Fibroblast of villous mesenchyme (primary cell): ENCODE data around the gene KMT5B. TPM values are rescaled to one million over a fixed set of nuclear protein-coding genes. Genes with fewer than 3 reads are reported as not detected.

Experiments
- DNase-seq: peaks from one replicate; pipeline ENCODE4 v3.0.0-alpha.2; 2010; ENCODE audit warnings: low read depth
- H3K4me3 ChIP-seq: 2 replicates; pipeline ENCODE4 v1.5.1; 2011; ENCODE audit warnings: low read depth, mild to moderate bottlenecking, low read length
- CTCF ChIP-seq: IDR thresholded peaks from 2 replicates; pipeline ENCODE4 v1.5.1; 2012; ENCODE audit warnings: low read depth, mild to moderate bottlenecking, low read length; ENCODE audit not compliant: insufficient read depth
- total RNA-seq: library from RNA; depleted of rRNA; stranded (reverse); fragments of >200 nt; gene quantifications from 2 replicates; pipeline ENCODE4 v1.2.3, GENCODE V29; 2012

The KMT5B gene
- total RNA-seq, 1 donor = 29.4 TPM

- peak within 1 kb of the TSS; percentile 82 for H3K4me3 ChIP-seq
- no peak for TF ChIP-seq CTCF
- peak; percentile 93 for DNase-seq
Observed at GRCh38 chr11:68121067-68121899, 91.8 kb downstream of the KMT5B start, which contains the start of gene CHKA. Gene CHKA, minus strand, starts transcription at chr11:68121388. Its CDS starts 211 bp downstream, at chr11:68121177.

- peak overlapping the region; percentile 82 for H3K4me3 ChIP-seq
- DNase-seq = peak; percentile 49
- TF ChIP-seq CTCF = no peak
Observed at GRCh38 chr11:68120273-68121066, 92.6 kb downstream of the KMT5B start.

- no peak for TF ChIP-seq CTCF
- DNase-seq = peak; percentile 66
- peak overlapping the region; percentile 22 for H3K4me3 ChIP-seq
Observed at GRCh38 chr11:68118706-68119448, 94.2 kb downstream of the KMT5B start.

- DNase-seq = no peak
- peak overlapping the region; percentile 3 for H3K4me3 ChIP-seq
- TF ChIP-seq CTCF = no peak
Observed at GRCh38 chr11:68117853-68118470, 95.1 kb downstream of the KMT5B start.

- no peak for TF ChIP-seq CTCF
- H3K4me3 ChIP-seq = no peak overlapping the region
- DNase-seq = no peak
Observed at GRCh38 chr11:68116974-68117373, 96.1 kb downstream of the KMT5B start.

- no peak overlapping the region for H3K4me3 ChIP-seq
- no peak for DNase-seq
- TF ChIP-seq CTCF = no peak
Observed at GRCh38 chr11:68116126-68116525, 97.0 kb downstream of the KMT5B start.
